HEK293T (cell line): ENCODE data around the gene LPIN3.

Source experiments
- ARNT ChIP-seq: fragments of 450-650 bp; IDR thresholded peaks from 2 replicates; pipeline ENCODE4 v1.6.1; 2017; ENCODE audit warnings: mild to moderate bottlenecking
- SP1 ChIP-seq: fragments of 450-650 bp; IDR thresholded peaks from 2 replicates; pipeline ENCODE4 v1.6.1; 2017
- TARDBP ChIP-seq: fragments of 450-650 bp; IDR thresholded peaks from 2 replicates; pipeline ENCODE4 v1.6.1; 2016
- ZNF384 ChIP-seq: fragments of 450-650 bp; IDR thresholded peaks from 2 replicates; pipeline ENCODE4 v1.6.1; 2016

- TF ChIP-seq ARNT = no peak
- TF ChIP-seq ZNF384 = no peak
- no peak for TF ChIP-seq SP1
- no peak for TF ChIP-seq TARDBP
Observed at GRCh38 chr20:41392295-41392694, 51.7 kb downstream of the LPIN3 start.
